Tibial nerve (tissue), 3 donors: ENCODE measurements around the gene GGTLC2.

Experiments used
- CTCF ChIP-seq, 5 experiments: fragments of 200-600 bp in 3 of 5; fragments of 450-650 bp in 2 of 5; sonication (generic) in 3 of 5; IDR thresholded peaks; one replicate each; pipeline ENCODE4 v1.5.1; 2016 to 2019; ENCODE audit warnings: antibody characterized with exemption in 5 of 5, mild to moderate bottlenecking in 3 of 5, moderate library complexity in 2 of 5
- POLR2A ChIP-seq, 2 donors: fragments of 450-650 bp; IDR thresholded peaks; one replicate each; pipeline ENCODE4 v1.6.1; 2017; ENCODE audit warnings: antibody characterized with exemption in 2 of 2, mild to moderate bottlenecking in 2 of 2, moderate library complexity in 2 of 2

GRCh38 chr22:22673628-22674027, 29.2 kb downstream of the GGTLC2 start:
- no peak for TF ChIP-seq CTCF (IDR thresholded peaks at IDR 0.05)
- no peak for TF ChIP-seq POLR2A (IDR thresholded peaks at IDR 0.05)
